Muscle of arm (tissue), 12 donors: ENCODE measurements around the gene TP63. TPM values are rescaled to one million over a fixed set of nuclear protein-coding genes. Genes with fewer than 3 reads are reported as not detected.

ENCODE experiments used
- DNase-seq: peaks from one replicate; pipeline ENCODE4 v3.0.0-alpha.2; 2013
- polyA plus RNA-seq, 12 donors: library from polyadenylated mRNA; unstranded; fragments of 120-200 nt; gene quantifications; one replicate each; pipeline ENCODE4 v1.2.1, GENCODE V29; 2013; ENCODE audit not compliant: insufficient read length in 12 of 12

TP63 gene
- polyA plus RNA-seq, 12 donors: 6.9 to 111 (median 15.9) TPM; not detected in 1

GRCh38 chr3:189911001-189911400, 279.8 kb downstream of the TP63 start:
- no peak for DNase-seq

GRCh38 chr3:189914799-189915198, 283.6 kb downstream of the TP63 start:
- DNase-seq: no peak

- DNase-seq: no peak
Measured at GRCh38 chr3:189921770-189922169, 290.6 kb downstream of the TP63 start.

GRCh38 chr3:189927975-189928895, 297.0 kb downstream of the TP63 start:
- no peak for DNase-seq

GRCh38 chr3:189936201-189936945, 305.2 kb downstream of the TP63 start:
- DNase-seq: no peak

GRCh38 chr3:189937302-189938127, 306.3 kb downstream of the TP63 start:
- DNase-seq: no peak

- no peak for DNase-seq
Measured at GRCh38 chr3:189941125-189941524, 309.9 kb downstream of the TP63 start.

- DNase-seq: no peak
Measured at GRCh38 chr3:189941679-189942078, 310.5 kb downstream of the TP63 start.

- no peak for DNase-seq
Measured at GRCh38 chr3:189942948-189943347, 311.8 kb downstream of the TP63 start.

GRCh38 chr3:189944285-189945145, 313.3 kb downstream of the TP63 start:
- DNase-seq: no peak

GRCh38 chr3:189945935-189946709, 314.9 kb downstream of the TP63 start:
- DNase-seq: no peak
